Measurements from ENCODE around the gene ADAD1. TPM values are rescaled to one million over a fixed set of nuclear protein-coding genes. Genes with fewer than 3 reads are reported as not detected.

ADAD1 gene
- total RNA-seq (100 to 1,000 TPM in 1 of 2 donors, 10 to 100 TPM in 1; 97.2 to 154 TPM), polyA plus RNA-seq (ENCODE audit: insufficient read depth, low read depth, low replicate concordance) (193 TPM)
- long read RNA-seq, donor 1: 0 reads
- long read RNA-seq, donor 2: 0 reads

- Histone ChIP-seq H3K4me3 (peak within 1 kb of the TSS; percentile 47 to 57), H3K36me3 (ENCODE audit: low read depth, missing control alignments) (no peaks in the 10 kb centered on the region), H3K27ac (peak within 1 kb of the TSS in 1 of 2 donors; percentile 44), H3K4me1 (no peaks in the 10 kb centered on the region), H3K9me3 (no peaks in the 10 kb centered on the region), H3K27me3 (no peaks in the 10 kb centered on the region)
- 63 to 70% methylated on average over 7 of the region's 7 CpGs for WGBS, 2 donors
- intact Hi-C loops (cut with DNase I; ENCODE audit: low total_unique reads): no loop called here
- DNase-seq: no peak
- no peak for TF ChIP-seq POLR2A (IDR thresholded peaks at IDR 0.05)
- TF ChIP-seq CTCF (IDR thresholded peaks at IDR 0.05): no peak
Measured at GRCh38 chr4:122378711-122379110, at the start of gene ADAD1. TSS of gene ADAD1 (plus strand) at chr4:122379011. CDS start at chr4:122380070, 1,059 bp downstream.

GRCh38 chr4:122329876-122330565 lies 48.8 kb upstream of the ADAD1 start:
- no peak overlapping the region for H3K27ac ChIP-seq
- no peak for DNase-seq
- H3K36me3 ChIP-seq (ENCODE audit: low read depth, missing control alignments): no peaks in the 10 kb centered on the region
- no peaks in the 10 kb centered on the region for H3K27me3 ChIP-seq
- 87 to 90% methylated on average over 3 of the region's 3 CpGs for WGBS, 2 donors
- H3K4me3 ChIP-seq: no peak overlapping the region
- intact Hi-C loops (cut with DNase I; ENCODE audit: low total_unique reads): no loop called here
- H3K9me3 ChIP-seq: no peaks in the 10 kb centered on the region
- no peaks in the 10 kb centered on the region for H3K4me1 ChIP-seq
- no peak for TF ChIP-seq CTCF (IDR thresholded peaks at IDR 0.05)
- TF ChIP-seq POLR2A (IDR thresholded peaks at IDR 0.05): no peak

GRCh38 chr4:122331195-122331594 lies 47.6 kb upstream of the ADAD1 start:
- intact Hi-C loops (cut with DNase I; ENCODE audit: low total_unique reads): no loop called here
- Histone ChIP-seq H3K27ac (no peak overlapping the region), H3K27me3 (no peaks in the 10 kb centered on the region), H3K4me3 (no peak overlapping the region), H3K36me3 (ENCODE audit: low read depth, missing control alignments) (no peaks in the 10 kb centered on the region), H3K4me1 (no peaks in the 10 kb centered on the region), H3K9me3 (no peaks in the 10 kb centered on the region)
- no peak for DNase-seq
- TF ChIP-seq CTCF (IDR thresholded peaks at IDR 0.05) (no peak), POLR2A (IDR thresholded peaks at IDR 0.05) (no peak)
- 90 to 96% methylated on average over 4 of the region's 4 CpGs for WGBS, 2 donors

GRCh38 chr4:122334828-122335227 lies 44.0 kb upstream of the ADAD1 start:
- no peak overlapping the region for H3K4me3 ChIP-seq
- no peaks in the 10 kb centered on the region for H3K27me3 ChIP-seq
- no peak for DNase-seq
- TF ChIP-seq POLR2A (IDR thresholded peaks at IDR 0.05): no peak
- TF ChIP-seq CTCF (IDR thresholded peaks at IDR 0.05): no peak
- no peak overlapping the region for H3K27ac ChIP-seq
- no peaks in the 10 kb centered on the region for H3K36me3 ChIP-seq (ENCODE audit: low read depth, missing control alignments)
- H3K4me1 ChIP-seq: no peaks in the 10 kb centered on the region
- no peaks in the 10 kb centered on the region for H3K9me3 ChIP-seq
- intact Hi-C loops (cut with DNase I; ENCODE audit: low total_unique reads): no loop called here

GRCh38 chr4:122341886-122342285 lies 36.9 kb upstream of the ADAD1 start:
- Histone ChIP-seq H3K27ac (no peak overlapping the region), H3K9me3 (no peaks in the 10 kb centered on the region), H3K4me3 (no peak overlapping the region), H3K27me3 (no peaks in the 10 kb centered on the region), H3K36me3 (ENCODE audit: low read depth, missing control alignments) (no peaks in the 10 kb centered on the region), H3K4me1 (no peaks in the 10 kb centered on the region)
- TF ChIP-seq POLR2A (IDR thresholded peaks at IDR 0.05) (no peak), CTCF (IDR thresholded peaks at IDR 0.05) (no peak)
- DNase-seq: no peak
- WGBS, 2 donors: 83 to 97% methylated on average over 1 of the region's 1 CpG
- intact Hi-C loops (cut with DNase I; ENCODE audit: low total_unique reads): no loop called here
